HEK293T (cell line): ENCODE data around the gene IFIT3.

ENCODE experiments used
- CTCF ChIA-PET: fragments of 350-600 bp; formaldehyde crosslinking; extraction: SDS; loops from one replicate; lab custom pipeline; 2021; ENCODE audit warnings: antibody characterized with exemption, inconsistent platforms; lab: Yijun Ruan, JAX
- POLR2A ChIA-PET: fragments of 350-600 bp; formaldehyde crosslinking; extraction: SDS; loops from one replicate; lab custom pipeline; 2020; ENCODE audit warnings: antibody characterized with exemption, inconsistent platforms; lab: Yijun Ruan, JAX
- DNase-seq: peaks from one replicate; pipeline ENCODE4 v3.0.0; 2012; ENCODE audit warnings: mixed read lengths; ENCODE audit errors: extremely low spot score
- ARNT ChIP-seq: fragments of 450-650 bp; IDR thresholded peaks from 2 replicates; pipeline ENCODE4 v1.6.1; 2017; ENCODE audit warnings: mild to moderate bottlenecking
- BHLHE40 ChIP-seq: fragments of 450-650 bp; IDR thresholded peaks from 2 replicates; pipeline ENCODE4 v1.6.1; 2016; ENCODE audit warnings: mild to moderate bottlenecking, moderate library complexity, borderline replicate concordance
- CTBP1 ChIP-seq: fragments of 450-650 bp; IDR thresholded peaks from 2 replicates; pipeline ENCODE4 v1.6.1; 2016; ENCODE audit warnings: borderline replicate concordance
- ELF4 ChIP-seq: fragments of 450-650 bp; IDR thresholded peaks from 2 replicates; pipeline ENCODE4 v1.6.1; 2017; ENCODE audit warnings: antibody characterized with exemption
- FOXA1 ChIP-seq: fragments of 450-650 bp; IDR thresholded peaks from 2 replicates; pipeline ENCODE4 v1.6.1; 2016; ENCODE audit warnings: mild to moderate bottlenecking
- FOXK2 ChIP-seq: fragments of 450-650 bp; IDR thresholded peaks from 2 replicates; pipeline ENCODE4 v1.6.1; 2016; ENCODE audit warnings: mild to moderate bottlenecking
- FOXM1 ChIP-seq: fragments of 450-650 bp; IDR thresholded peaks from 2 replicates; pipeline ENCODE4 v1.6.1; 2017; ENCODE audit warnings: mild to moderate bottlenecking, borderline replicate concordance
- HDGF ChIP-seq: fragments of 450-650 bp; IDR thresholded peaks from 2 replicates; pipeline ENCODE4 v1.6.1; 2017; ENCODE audit warnings: antibody characterized with exemption, borderline replicate concordance
- L3MBTL2 ChIP-seq: fragments of 450-650 bp; conservative IDR thresholded peaks from 2 replicates; pipeline ENCODE4 v1.6.1; 2016; ENCODE audit warnings: mild to moderate bottlenecking
- LEF1 ChIP-seq: fragments of 450-650 bp; IDR thresholded peaks from 2 replicates; pipeline ENCODE4 v1.6.1; 2017; ENCODE audit warnings: mild to moderate bottlenecking, borderline replicate concordance
- NFRKB ChIP-seq: fragments of 450-650 bp; IDR thresholded peaks from 2 replicates; pipeline ENCODE4 v1.6.1; 2016; ENCODE audit warnings: mild to moderate bottlenecking, moderate library complexity
- PKNOX1 ChIP-seq: fragments of 450-650 bp; IDR thresholded peaks from 2 replicates; pipeline ENCODE4 v1.6.1; 2016
- SP1 ChIP-seq: fragments of 450-650 bp; IDR thresholded peaks from 2 replicates; pipeline ENCODE4 v1.6.1; 2017
- SUZ12 ChIP-seq: fragments of 450-650 bp; IDR thresholded peaks from 2 replicates; pipeline ENCODE4 v1.6.1; 2016; ENCODE audit warnings: mild to moderate bottlenecking
- TARDBP ChIP-seq: fragments of 450-650 bp; IDR thresholded peaks from 2 replicates; pipeline ENCODE4 v1.6.1; 2016
- ZNF384 ChIP-seq: fragments of 450-650 bp; IDR thresholded peaks from 2 replicates; pipeline ENCODE4 v1.6.1; 2016

Gene IFIT3

GRCh38 chr10:89351780-89352597 is 24.2 kb downstream of the IFIT3 start:
- no peak for DNase-seq
- CTCF ChIA-PET, result no interaction called here
- POLR2A ChIA-PET, result no interaction called here
- TF ChIP-seq NFRKB, result no peak
- no peak for TF ChIP-seq HDGF
- no peak for TF ChIP-seq TARDBP
- no peak for TF ChIP-seq CTBP1

- ChIA-PET POLR2A (no interaction called here), CTCF (no interaction called here)
- TF ChIP-seq SP1 (no peak), BHLHE40 (no peak), L3MBTL2 (no peak), FOXK2 (no peak), FOXA1 (no peak), FOXM1 (no peak), TARDBP (no peak), CTBP1 (no peak)
- no peak for DNase-seq
Measured at GRCh38 chr10:89352802-89353201, 25.0 kb downstream of the IFIT3 start.

- CTCF ChIA-PET, result no interaction called here
- TF ChIP-seq FOXA1 (no peak), BHLHE40 (no peak), PKNOX1 (no peak), SP1 (no peak)
- POLR2A ChIA-PET, result no interaction called here
- DNase-seq, result no peak
Measured at GRCh38 chr10:89355394-89355931, 27.7 kb downstream of the IFIT3 start.

- ChIA-PET CTCF (interaction anchor here (1.3 kb wide), 1 partner anchor 12 kb away, joined by 4 read pairs; no protein-coding TSS in a partner anchor), POLR2A (no interaction called here)
- no peak for DNase-seq
- TF ChIP-seq TARDBP (no peak), CTBP1 (no peak), NFRKB (no peak), HDGF (no peak), L3MBTL2 (no peak), ELF4 (no peak), SUZ12 (no peak), FOXK2 (no peak), FOXA1 (no peak), LEF1 (no peak), ZNF384 (no peak), PKNOX1 (no peak), FOXM1 (no peak), SP1 (no peak), ARNT (no peak), BHLHE40 (no peak)
Measured at GRCh38 chr10:89357096-89357495, 29.3 kb downstream of the IFIT3 start.

GRCh38 chr10:89357975-89358374 is 30.2 kb downstream of the IFIT3 start:
- TF ChIP-seq HDGF (no peak), FOXK2 (no peak), TARDBP (no peak), FOXM1 (no peak)
- DNase-seq, result no peak
- ChIA-PET CTCF (no interaction called here), POLR2A (no interaction called here)

GRCh38 chr10:89360157-89360556 is 32.4 kb downstream of the IFIT3 start:
- no peak for DNase-seq
- CTCF ChIA-PET, result no interaction called here
- TF ChIP-seq FOXA1, result no peak
- TF ChIP-seq NFRKB, result no peak
- TF ChIP-seq CTBP1, result no peak
- TF ChIP-seq HDGF, result no peak
- POLR2A ChIA-PET, result no interaction called here

- TF ChIP-seq FOXK2 (no peak), ARNT (no peak), ELF4 (no peak), ZNF384 (no peak), FOXM1 (no peak), BHLHE40 (no peak), SUZ12 (no peak), SP1 (no peak), TARDBP (no peak), HDGF (no peak), CTBP1 (no peak), L3MBTL2 (no peak), FOXA1 (no peak), NFRKB (no peak), LEF1 (no peak), PKNOX1 (no peak)
- CTCF ChIA-PET, result no interaction called here
- POLR2A ChIA-PET, result no interaction called here
- no peak for DNase-seq
Measured at GRCh38 chr10:89362929-89363328, 35.1 kb downstream of the IFIT3 start.
